NCI-H2227 treated with DMSO at 0.1 percent for 48 hours (cell line): ENCODE measurements around the gene ARHGEF10L.

Source experiments
- DNase-seq: peaks from one replicate; lab custom pipeline; 2025; lab: John Stamatoyannopoulos, UW

ARHGEF10L gene

DNA sequence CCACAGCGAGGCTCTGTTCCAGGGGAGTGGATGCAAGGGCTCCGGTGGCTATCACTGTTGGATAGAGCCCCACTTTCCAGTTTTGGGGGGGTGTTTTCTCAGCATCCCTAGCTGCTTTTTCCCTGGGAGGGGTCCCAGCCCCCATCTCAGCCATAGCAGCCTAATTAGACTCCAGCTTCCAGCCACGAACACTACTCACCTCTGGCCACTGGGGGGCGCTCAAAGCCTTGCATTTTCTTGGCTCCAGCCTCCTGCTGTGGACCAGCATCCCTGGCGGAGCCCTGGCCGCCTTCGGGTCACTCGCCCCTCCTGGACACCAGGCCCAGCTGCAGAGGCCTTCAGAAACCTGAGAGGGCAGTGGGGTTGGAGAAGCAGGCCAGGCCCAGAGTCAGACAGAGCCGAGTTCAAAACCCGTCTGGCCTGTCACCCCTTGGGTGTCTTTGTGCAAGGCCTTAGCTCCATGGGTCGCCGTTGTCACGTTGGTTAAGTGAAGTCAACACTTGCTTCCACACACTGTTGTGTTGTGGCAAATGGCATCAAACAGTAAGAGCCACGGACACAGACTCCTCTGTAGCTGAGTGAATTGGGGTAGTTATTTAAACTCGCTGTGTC is 122.2 kb downstream of the ARHGEF10L start:
- DNase-seq, result peak; percentile 43

DNA sequence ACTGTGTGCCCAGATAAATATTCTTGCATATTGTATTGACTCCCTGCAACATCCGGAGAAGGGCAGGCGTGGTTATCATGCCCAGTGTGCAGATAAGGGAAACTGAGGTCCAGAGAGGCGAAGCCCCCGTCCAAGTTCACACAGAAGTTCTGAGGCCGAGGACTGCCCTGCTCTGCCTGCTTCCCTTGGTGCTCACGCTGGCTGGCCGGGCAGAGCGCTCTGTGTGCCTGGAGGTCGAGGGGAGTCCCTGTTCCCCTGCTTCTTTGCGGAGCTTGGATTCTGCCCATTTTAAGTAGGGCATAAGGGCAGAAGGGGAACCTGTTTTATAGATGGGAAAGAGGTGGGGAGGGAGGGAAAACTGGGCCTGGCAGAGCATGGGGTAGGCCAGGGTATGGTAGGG is 122.8 kb downstream of the ARHGEF10L start:
- no peak for DNase-seq

DNA sequence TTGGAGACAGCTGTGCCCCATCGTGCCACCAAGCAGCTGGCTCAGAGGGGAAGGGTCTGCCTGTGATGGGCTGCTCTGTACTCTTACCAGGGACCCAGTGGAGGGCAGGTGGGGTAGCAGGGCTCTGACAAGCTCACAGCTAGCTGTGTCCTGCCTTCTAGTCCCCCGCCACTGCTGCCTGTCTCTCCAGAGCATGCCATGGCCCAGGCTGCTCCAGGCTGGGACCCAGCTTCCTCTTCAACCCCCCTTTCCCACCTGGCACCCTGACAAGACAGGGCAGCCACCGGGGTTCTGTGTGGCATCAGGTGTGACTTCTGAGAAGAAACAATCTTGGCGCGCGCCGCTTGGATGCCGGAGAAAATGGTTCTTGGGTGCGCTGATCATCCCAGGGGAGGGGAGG is 123.3 kb downstream of the ARHGEF10L start:
- no peak for DNase-seq

DNA sequence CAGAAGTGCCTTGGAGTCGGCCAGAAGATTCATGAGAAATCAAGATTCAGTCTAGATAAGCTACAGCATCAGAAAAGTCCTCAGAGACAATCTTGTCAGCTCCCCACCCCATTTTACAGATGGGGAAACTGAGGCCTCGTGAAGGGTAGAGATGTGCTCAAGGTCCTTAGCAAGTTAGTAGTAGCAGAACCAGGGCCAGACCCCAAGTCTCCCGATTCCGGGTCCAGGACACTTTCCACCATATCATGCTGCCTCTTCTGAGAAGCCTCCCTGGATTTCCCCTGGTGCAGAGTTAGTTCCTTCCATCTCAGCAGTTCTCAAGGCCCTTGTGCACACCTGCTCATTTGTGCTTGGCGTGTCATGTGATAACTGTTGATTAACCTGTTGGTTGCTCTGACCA is 124.1 kb downstream of the ARHGEF10L start:
- no peak for DNase-seq

DNA sequence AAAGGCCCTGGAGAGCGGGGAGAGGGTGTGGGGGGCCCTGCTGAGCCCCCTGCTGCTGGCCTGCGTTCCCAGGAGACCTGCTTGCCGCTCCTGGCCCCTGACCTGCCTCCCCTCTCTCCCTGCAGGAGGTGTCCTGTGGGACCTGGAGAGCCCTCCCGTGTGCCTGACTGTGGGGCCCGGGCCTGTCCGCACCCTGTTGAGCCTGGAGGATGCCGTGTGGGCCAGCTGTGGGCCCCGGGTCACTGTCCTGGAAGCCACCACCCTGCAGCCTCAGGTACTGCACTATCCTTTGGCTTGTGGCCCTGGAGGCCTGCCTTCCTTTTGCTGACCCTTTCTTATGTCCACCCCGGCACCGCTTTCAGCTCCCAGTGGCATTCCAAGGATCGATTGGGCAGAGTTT is 124.8 kb downstream of the ARHGEF10L start:
- DNase-seq, result no peak

DNA sequence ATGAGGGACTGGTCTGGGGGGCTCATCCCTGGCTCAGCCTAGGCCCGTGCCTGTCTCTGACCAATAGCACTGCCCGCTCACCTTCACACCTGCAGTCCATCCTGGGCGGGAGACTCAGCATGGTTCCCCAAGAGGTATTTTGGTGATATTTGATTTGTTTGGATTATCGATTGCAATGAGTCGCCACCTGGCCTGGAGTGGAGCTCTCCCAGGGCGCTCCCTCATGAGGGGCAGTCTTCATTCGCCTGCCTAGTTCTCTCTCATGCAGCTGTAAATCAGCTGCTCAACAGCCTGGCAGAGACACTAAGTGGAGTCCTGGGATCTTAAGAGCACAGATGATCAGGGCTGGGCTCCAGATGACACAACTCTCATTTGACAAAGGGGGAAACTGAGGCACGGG is 125.6 kb downstream of the ARHGEF10L start:
- DNase-seq, result no peak

DNA sequence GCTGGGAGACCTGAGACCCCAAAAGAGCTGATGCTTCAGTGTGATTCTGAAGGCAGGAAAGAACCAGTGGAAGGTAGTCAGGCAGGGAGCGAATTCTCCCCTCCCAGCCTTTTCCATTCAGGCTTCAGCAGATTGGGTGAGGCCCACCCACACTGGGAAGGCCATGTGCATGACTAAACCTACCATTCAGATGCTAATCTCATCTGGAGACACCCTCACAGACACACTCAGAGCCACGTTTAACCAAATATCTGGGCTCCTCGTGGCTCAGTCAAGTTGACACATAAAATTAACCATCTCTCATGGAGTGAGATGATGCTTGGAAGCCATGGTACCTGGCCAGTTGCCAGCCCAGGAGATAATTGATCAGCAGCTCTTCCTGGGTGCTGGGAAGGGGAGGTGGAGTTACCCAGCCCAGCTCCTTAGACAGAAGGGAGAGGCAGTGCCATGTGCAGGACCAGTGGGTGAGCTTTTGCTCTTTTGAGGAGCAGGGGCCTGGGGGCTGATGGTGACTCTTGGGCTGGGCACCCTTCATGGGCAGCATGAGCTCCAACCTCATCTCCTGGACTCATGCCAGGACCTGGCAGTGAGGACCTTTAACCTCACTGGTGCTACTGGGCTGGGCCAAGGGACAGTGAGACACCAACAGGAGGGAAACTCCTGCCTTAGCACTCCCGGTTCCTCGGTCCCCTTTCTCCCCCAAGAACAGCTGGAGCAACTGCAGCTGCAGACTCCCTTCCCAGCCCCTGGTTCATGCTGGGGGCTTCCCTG is 126.6 kb downstream of the ARHGEF10L start:
- DNase-seq, result no peak

DNA sequence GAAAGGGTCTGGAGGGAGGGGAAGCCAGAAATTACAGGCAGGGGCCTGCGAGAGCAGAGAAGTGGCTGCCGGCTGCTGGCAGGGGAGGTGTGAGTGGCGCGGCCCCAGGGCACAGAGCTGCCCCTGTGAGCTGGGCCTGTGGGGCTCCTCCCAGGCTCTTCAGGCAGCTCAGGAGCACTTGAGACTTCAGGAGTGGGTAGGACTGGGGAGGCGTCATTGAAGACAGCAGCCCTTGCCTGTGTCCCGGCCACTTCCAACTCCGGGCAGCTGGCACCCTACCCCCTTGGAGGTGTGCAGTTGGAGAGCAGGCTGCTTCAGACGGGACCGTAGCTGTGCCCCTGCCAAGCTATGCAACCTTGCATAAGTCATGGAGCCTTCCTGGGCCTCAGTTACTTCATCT is 128.1 kb downstream of the ARHGEF10L start:
- no peak for DNase-seq

DNA sequence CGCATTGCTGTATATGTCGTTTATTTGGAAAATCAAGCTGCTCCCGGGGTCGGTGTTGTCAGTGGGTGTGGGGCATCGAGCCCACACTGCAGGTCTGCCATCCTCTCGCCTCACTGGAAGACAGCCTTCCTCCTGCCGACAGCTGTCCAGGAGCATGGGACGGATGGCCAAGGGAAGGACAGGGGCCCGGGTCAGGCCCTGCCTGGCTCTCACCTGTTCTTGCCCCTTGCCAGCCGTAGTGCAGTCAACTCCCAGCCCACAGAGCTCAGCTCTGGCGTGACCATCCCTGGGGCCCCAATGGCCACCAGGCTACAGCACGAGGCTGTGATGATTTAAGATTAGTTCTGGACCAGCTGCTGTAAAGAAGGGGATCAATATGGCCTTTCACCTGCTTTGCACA is 128.7 kb downstream of the ARHGEF10L start:
- DNase-seq, result no peak

DNA sequence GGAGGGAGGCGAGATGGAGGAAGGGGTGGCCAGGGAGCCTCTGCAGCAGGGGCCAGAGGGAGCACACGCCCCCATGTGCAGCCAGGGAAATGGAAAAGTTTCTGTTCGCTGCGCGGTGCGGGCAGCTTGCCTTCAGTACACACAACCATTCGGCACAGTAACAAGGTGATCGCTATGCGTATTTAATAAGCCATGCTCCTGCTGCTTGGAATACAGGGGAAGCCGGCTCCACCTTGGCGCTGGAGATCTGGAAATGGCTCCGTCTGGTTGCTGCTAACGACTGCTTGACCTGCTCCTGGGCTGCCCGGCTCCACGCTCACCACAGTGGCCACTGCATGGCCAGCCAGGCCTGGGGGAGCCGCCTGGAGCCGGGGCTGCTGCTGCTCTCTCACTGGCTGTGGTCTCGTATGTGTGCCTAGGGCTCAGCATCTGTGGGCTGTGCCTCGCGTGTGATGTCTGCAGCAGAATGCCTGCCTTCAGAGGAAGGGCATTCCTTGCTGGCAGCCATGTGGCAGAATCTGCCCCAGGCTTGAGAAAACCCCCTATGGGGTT is 129.2 kb downstream of the ARHGEF10L start:
- DNase-seq, result no peak

DNA sequence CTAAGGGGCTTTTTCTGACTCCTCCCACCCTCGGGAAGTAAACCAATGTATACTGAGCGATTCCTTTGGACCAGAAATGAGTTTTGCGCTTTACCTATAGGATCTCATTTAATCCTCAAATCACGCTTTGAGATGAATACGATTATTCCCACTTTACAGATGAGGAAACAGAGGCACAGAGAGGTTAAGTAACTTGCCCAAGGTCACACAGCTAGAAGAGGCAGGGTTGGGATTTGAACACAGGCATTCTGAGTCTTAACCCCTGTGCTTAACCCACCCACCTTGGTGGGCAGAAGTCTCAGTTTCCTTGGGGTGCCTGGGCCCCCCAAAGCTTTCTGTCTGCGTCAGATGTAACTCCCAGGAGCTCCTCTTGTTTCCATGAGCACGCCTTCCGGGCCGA is 129.8 kb downstream of the ARHGEF10L start:
- DNase-seq, result no peak

DNA sequence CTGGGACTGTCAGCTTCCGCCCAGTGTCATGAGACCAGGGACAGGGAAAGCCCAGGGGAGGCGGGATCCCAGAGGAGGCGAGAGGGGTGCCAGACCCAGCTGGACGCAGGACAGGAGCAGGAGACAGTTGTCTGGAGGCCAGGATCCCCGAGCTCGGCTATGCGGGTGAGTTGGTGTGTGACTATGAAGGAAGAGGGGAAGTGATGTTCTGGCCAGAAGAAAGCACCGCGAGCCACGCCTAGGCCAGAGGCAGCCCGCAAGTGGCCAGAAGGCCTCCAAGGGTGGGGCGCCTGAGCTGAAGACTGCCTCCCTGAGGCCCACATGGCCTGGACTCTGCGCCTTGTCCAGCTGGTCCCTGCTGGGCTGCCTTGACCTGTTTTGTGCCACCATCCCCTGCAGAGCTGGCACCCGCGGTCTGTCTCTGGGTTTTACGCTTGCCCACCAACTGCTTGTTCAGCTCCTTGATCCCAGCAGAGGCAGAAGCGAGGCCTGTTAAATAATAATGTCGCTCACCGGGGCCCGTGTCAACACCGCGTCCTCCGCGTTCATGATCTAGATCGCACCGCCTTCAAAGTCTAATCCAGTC is 130.5 kb downstream of the ARHGEF10L start:
- no peak for DNase-seq

DNA sequence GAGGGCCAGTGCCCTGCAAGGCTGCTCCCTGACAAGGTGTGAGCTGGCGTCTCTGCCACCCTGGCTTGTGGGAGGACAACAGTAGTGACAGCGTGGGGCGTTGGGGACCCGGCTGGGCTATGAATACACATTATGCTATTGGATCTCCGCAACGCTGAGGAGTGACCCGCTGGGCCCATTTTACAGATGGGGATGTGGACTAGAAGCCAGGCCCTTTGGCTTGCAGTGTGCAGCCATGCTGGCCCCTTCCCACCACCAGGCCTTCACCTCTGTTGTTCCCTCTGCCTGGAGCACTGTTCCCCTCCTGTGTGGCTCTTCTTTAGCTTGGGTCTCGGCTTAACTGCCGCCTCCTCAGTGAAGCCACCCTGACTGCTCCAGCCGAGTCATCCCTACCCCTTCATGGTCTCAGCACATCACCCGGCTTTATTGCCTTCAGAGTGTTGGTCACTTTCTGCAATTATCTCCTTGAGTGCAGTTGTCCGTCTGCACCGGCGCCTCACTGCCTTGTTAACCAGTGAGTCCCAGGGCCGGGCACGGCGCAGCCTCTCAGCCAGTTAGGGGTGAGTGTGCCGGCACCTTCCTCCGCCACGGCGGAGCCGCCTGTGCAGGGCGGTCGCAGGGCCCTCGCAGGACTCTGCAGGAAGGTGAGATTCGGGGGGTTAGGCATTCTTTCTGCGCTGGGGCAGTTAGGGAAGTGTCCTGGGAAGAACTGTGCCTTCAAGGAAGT is 131.3 kb downstream of the ARHGEF10L start:
- no peak for DNase-seq

DNA sequence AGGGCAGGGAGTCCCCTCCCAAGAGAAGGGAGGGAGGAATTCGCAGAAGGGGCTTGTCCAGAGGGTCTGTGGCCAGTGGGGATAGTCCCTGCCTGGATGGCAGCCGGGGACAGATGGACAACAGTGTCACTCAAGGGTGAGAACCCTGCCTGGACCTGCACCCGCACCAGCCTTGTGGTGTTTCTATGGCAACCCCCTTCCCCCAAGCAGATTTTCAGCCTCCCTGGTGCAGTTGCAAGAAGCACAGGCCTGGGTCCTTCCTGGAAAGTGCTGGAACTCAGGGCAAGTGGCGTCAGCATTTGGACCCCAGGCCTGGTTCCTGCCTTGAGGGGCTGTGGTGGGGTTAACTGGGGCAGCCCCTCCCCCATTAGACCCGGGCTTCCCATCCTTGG is 131.8 kb downstream of the ARHGEF10L start:
- DNase-seq, result no peak

DNA sequence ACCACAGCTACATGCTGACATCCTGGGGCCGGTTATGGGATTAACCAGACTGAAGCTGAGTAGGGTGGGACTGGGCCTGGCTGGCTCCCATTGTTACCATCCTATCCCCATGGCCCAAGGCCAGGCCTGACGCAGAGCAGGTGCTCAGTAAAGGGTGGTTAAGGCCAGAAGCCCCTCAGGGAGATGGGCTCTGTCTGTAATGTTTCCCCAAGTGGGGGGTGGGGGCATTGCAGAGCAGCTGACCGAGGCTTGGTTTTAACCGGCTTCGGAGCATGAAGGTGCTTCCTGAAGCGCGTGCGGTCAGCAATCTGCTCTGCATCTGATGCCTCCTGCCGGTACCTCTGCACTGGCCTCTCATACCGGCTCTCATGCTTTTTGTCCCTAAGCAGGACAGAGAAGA is 132.2 kb downstream of the ARHGEF10L start:
- DNase-seq, result no peak

DNA sequence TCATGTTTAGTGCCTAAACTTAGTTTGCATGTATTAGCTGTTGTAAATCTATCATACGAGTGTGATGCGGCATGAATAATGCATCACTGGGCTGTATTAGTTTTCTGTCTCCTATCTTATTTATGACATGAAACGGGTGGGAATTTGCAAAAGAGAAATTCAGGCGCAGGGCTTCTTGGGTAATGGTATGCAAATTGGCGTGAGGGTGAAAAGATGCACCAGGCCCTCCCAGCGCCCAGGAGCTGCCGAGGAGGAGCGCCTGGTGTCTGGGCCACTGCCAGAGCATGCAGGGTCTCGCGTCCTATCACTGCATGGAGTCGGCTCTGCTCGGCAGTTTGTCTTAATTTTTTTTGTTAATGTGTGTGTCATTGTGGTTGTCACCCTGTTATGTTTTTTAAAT is 132.7 kb downstream of the ARHGEF10L start:
- DNase-seq, result no peak

DNA sequence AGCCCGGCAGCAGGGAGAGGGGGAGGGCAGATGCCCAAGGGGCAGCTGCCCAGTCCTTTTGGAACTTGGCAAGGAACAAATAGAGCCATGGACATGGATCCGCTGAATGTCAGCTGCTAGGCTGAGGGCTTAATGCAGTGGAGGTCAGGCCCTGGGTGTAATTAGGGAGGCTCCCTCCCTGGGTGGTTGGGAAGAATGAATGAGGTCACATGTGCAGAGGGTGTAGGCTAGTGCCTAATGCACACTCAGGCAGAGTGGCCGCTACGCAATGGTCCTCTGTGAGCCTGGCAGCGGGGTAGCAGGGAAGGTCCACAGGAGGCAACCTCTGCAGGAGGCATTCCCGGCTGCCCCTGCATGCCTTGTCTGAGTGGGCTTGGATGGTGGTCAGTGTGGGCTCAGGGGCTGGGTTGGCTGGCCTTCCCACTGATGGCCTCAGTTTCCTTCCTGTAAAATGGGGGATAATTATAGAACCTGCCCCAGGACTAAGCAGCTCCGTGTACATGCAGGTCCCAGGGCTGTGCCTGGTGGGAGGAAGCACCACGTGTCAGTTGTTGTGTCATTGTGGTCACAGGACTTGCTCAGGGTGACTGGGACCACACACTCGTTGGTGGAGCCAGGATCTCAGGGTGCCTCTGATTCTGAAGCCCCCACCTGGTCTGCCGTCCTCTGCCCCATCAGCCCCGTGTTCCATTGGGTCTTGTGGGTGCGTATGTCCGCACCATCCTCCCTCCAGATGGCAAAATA is 134.0 kb downstream of the ARHGEF10L start:
- peak; percentile 14 for DNase-seq

DNA sequence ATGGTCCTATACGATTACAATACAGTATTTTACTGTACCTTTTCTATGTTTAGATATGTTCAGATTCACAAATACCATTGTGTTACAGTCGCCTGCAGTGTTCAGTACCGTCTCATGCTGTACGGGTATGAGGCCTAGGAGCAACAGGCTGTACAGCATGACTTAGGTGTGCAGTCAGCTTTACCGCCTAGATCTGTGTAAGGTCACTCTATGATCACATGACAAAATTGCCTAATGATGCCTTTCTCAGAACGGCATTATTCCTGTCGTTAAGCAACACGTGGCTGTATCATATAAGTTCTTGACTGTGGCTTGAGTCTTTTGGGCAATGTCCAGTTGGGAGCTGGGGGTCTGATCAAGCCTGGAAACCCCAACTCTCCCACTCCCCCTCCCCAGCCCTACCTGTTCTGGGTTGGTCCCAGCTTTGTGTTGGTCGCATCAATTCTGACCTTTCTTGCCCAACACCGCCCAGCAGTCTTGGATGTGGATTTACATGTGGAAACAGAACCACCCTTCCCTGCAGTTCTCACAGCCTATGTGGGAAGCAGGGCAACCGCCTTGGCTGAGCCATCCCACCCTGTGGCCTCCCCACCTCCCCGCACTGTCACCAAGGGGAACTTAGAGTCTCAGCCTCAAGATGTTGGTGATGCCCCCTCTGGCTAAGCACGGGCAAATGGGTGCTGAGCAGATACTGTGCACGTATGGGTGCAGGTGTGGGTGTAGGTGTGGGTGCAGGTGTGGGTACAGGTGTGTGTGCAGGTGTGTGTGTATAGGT is 135.4 kb downstream of the ARHGEF10L start:
- DNase-seq, result no peak

DNA sequence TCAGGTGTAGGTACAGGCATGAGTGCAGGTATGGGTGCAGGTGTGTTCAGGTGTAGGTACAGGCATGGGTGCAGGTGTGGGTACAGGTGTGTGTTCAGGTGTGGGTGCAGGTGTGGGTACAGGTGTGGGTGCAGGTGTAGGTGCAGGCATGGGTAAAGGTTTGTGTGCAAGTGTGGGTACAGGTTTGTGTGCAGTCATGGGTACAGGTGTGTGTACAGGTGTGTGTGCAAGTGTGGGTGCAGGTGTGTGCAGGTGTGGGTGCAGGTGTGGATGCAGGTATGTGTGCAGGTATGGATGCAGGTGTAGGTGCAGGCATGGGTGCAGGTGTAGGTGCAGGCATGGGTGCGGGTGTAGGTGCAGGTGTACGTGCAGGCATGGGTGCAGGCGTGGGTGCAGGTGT is 136.2 kb downstream of the ARHGEF10L start:
- no peak for DNase-seq

DNA sequence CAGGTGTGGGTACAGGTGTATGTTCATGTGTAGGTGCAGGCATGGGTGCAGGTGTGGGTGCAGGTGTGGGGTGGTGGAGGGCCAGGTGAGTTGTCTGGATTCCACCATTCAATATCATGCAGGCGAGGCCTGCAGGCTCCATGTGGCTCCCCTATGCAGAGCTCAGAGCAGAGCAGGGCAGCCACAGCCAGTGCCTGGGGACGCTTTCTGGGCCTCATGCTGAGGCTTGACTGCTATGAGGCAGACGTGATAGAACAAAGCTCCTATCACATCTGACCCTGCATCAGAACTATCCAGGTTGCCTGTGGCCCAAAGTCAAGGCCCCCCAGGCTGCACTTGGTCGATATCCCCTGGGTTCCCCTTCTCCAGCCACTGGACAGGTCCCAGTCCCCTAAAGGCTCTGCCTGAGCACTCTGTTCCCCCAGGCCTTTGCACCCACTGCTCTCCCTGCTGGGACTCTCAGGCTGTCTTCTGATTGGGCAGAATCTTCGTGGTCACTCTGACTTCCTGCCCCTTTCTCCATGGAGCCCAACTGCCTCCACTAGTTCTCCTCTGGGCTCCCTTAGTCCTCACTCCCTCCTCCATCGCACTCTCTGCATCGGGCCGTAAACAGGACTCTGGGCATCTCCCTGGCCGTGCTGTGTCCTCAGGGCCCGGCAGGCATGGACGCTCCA is 137.0 kb downstream of the ARHGEF10L start:
- no peak for DNase-seq

DNA sequence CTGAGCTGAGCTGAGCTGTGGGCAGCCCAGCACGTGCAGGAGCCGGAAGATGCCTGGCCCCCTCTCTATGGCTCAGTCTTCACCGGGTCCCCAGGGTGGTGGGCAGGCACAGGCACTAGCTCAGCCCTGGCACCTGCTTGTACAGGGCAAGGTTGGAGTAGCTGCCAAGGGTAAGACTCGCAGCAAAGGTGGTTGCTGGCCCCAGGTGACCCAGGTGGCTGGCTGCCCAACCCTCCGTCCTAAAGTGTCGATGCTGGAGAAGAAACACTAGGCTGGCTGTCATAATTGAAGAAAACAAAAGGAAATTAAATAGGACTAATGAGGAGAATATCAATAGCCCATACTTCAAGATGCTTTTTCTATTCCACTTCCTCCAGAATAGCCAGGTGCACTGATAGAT is 138.5 kb downstream of the ARHGEF10L start:
- no peak for DNase-seq
